ENCODE measurements around the gene SERTAD1.

DNA sequence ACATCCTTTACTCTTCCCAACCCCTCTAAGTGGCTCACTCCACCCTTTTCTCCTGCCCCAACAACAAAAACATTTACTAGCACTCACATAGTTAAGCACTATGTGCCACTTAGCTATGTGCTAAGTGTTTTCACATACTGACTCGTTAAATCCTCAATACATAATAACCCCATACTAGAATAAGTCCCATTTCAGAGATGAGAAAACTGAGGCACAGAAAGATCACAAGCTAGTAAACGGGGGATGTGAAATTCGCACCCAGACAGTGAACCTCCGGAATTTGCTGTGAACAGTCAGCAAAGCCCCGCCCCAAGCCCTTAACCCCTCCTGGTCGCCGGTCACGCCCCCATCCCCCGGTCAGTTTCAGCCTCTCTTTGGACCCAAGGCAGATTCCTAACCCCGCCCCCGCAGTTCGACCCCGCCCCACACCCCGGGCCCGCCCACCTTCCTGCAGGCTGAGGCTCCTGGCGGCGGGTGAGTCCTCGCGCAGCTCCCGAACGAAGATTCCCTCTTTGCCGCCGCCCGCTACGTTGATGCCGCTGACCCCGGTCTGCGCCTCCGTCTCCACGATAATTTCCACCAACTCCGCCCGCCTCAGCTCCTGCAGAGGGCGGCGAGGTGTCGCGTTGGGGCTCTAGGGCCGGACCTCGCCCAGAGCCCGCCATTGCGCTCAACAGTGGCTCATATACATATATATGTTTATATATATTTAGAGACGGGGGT is 22.4 kb downstream of the SERTAD1 start:
- TF ChIP-seq CTCF (IDR thresholded peaks at IDR 0.05) = no peak
- TF ChIP-seq EZH2 (IDR thresholded peaks at IDR 0.05; ENCODE audit: borderline replicate concordance, insufficient read depth, low read depth, low read length, poor library complexity, severe bottlenecking) = no peak
